ENCODE data around the gene GFOD2. TPM values are rescaled to one million over a fixed set of nuclear protein-coding genes. Genes with fewer than 3 reads are reported as not detected.
A peak's percentile ranks its signal among the peaks of the same experiment; 100 is the strongest.

Gene GFOD2
- total RNA-seq, 1 donor from 2014 or later: 86.7 TPM

- H3K27me3 Mint-ChIP-seq (ENCODE audit: unreplicated experiment): peaks cover 2% of the 10 kb centered on the region
- TF ChIP-seq, protein P1, sequence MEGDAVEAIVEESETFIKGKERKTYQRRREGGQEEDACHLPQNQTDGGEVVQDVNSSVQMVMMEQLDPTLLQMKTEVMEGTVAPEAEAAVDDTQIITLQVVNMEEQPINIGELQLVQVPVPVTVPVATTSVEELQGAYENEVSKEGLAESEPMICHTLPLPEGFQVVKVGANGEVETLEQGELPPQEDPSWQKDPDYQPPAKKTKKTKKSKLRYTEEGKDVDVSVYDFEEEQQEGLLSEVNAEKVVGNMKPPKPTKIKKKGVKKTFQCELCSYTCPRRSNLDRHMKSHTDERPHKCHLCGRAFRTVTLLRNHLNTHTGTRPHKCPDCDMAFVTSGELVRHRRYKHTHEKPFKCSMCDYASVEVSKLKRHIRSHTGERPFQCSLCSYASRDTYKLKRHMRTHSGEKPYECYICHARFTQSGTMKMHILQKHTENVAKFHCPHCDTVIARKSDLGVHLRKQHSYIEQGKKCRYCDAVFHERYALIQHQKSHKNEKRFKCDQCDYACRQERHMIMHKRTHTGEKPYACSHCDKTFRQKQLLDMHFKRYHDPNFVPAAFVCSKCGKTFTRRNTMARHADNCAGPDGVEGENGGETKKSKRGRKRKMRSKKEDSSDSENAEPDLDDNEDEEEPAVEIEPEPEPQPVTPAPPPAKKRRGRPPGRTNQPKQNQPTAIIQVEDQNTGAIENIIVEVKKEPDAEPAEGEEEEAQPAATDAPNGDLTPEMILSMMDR (IDR thresholded peaks at IDR 0.05; ENCODE audit: partially characterized antibody, unreplicated experiment): no peak
- DNase-seq: no peak
- H3K9me3 Mint-ChIP-seq (ENCODE audit: unreplicated experiment): peaks cover 7% of the 10 kb centered on the region
- H3K36me3 Mint-ChIP-seq (ENCODE audit: unreplicated experiment): peaks cover 4% of the 10 kb centered on the region
- H3K4me3 Mint-ChIP-seq (ENCODE audit: unreplicated experiment): no peak overlapping the region
- peaks cover 5% of the 10 kb centered on the region for H3K4me1 Mint-ChIP-seq (ENCODE audit: low read depth, unreplicated experiment)
- H3K27ac Mint-ChIP-seq (ENCODE audit: unreplicated experiment): no peak overlapping the region
Measured at GRCh38 chr16:67734731-67735201, 15.7 kb upstream of the GFOD2 start.

DNA sequence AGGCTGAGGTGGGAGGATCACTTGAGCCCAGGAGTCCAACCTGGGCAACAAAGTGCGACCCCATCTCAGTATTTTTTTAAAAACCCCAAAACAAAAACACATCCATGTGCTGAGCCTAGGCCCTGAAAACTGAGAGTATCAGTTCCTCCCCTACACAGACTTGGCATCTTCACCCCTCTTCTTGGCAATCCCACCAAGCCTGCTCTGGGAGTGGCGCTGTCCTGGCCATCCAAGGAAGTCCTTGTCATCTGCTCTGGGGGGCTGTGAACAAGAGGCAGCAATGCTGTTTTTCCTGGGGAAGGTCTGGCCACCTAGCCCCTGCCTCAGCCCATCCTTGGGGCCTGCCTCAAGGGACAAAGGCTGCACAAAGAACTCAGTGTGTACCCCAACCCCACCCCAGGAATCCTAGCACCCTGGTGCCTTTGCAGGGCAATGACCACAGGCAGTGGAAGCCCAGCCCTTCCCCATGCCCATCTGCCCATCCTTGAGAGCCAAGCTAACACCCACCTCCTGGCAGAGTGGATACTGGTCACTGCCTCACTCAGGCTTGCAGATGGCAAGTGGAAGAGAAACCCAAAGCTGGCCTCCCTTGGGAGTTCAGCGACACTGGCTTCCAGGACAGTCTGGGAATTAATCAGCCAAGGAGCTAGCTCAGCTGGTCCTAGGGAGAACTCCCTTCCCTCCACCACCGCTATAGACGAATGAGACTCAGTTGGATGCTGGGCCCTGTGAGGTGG lies 14.8 kb upstream of the GFOD2 start:
- peaks cover 6% of the 10 kb centered on the region for H3K27me3 Mint-ChIP-seq (ENCODE audit: unreplicated experiment)
- DNase-seq: peak; percentile 49
- H3K36me3 Mint-ChIP-seq (ENCODE audit: unreplicated experiment): peaks cover 4% of the 10 kb centered on the region
- TF ChIP-seq, protein P1 (IDR thresholded peaks at IDR 0.05; ENCODE audit: partially characterized antibody, unreplicated experiment): no peak
- no peak overlapping the region for H3K27ac Mint-ChIP-seq (ENCODE audit: unreplicated experiment)
- peaks cover 5% of the 10 kb centered on the region for H3K4me1 Mint-ChIP-seq (ENCODE audit: low read depth, unreplicated experiment)
- peaks cover 8% of the 10 kb centered on the region for H3K9me3 Mint-ChIP-seq (ENCODE audit: unreplicated experiment)
- H3K4me3 Mint-ChIP-seq (ENCODE audit: unreplicated experiment): no peak overlapping the region

DNA sequence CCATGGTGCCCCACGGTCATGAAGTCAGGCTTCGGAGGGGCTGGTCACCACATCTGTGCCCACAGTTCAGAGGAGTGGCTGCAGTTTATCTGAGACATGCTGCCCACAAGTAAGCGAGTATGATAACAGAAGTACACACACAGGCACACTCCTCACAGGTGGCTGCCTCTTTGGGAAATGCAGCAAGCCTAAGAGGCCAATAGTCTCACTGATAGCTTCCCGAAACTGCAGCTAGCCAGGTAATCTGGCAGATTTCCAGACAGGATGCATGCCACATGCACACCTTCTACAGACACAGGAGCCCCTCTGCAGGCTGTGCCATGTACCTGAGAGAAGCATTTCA lies 12.6 kb upstream of the GFOD2 start:
- TF ChIP-seq, protein P1 (IDR thresholded peaks at IDR 0.05; ENCODE audit: partially characterized antibody, unreplicated experiment): no peak
- H3K4me3 Mint-ChIP-seq (ENCODE audit: unreplicated experiment): no peak overlapping the region
- peaks cover 6% of the 10 kb centered on the region for H3K27me3 Mint-ChIP-seq (ENCODE audit: unreplicated experiment)
- H3K9me3 Mint-ChIP-seq (ENCODE audit: unreplicated experiment): peaks cover 8% of the 10 kb centered on the region
- H3K36me3 Mint-ChIP-seq (ENCODE audit: unreplicated experiment): peaks cover 4% of the 10 kb centered on the region
- H3K4me1 Mint-ChIP-seq (ENCODE audit: low read depth, unreplicated experiment): peaks cover 5% of the 10 kb centered on the region
- DNase-seq: no peak
- H3K27ac Mint-ChIP-seq (ENCODE audit: unreplicated experiment): no peak overlapping the region

- TF ChIP-seq, protein P1 (IDR thresholded peaks at IDR 0.05; ENCODE audit: partially characterized antibody, unreplicated experiment): no peak
- Mint-ChIP-seq H3K27ac (ENCODE audit: unreplicated experiment) (no peak overlapping the region), H3K27me3 (ENCODE audit: unreplicated experiment) (peaks cover 6% of the 10 kb centered on the region), H3K36me3 (ENCODE audit: unreplicated experiment) (peaks cover 4% of the 10 kb centered on the region), H3K4me3 (ENCODE audit: unreplicated experiment) (no peak overlapping the region), H3K4me1 (ENCODE audit: low read depth, unreplicated experiment) (peaks cover 5% of the 10 kb centered on the region), H3K9me3 (ENCODE audit: unreplicated experiment) (peaks cover 8% of the 10 kb centered on the region)
- no peak for DNase-seq
Measured at GRCh38 chr16:67731071-67731752, 12.1 kb upstream of the GFOD2 start.

GRCh38 chr16:67730326-67730725 lies 11.2 kb upstream of the GFOD2 start:
- peaks cover 5% of the 10 kb centered on the region for H3K27me3 Mint-ChIP-seq (ENCODE audit: unreplicated experiment)
- peaks cover 8% of the 10 kb centered on the region for H3K9me3 Mint-ChIP-seq (ENCODE audit: unreplicated experiment)
- H3K4me1 Mint-ChIP-seq (ENCODE audit: low read depth, unreplicated experiment): peaks cover 5% of the 10 kb centered on the region
- no peak for DNase-seq
- TF ChIP-seq, protein P1 (IDR thresholded peaks at IDR 0.05; ENCODE audit: partially characterized antibody, unreplicated experiment): no peak
- H3K4me3 Mint-ChIP-seq (ENCODE audit: unreplicated experiment): no peak overlapping the region
- H3K27ac Mint-ChIP-seq (ENCODE audit: unreplicated experiment): no peak overlapping the region
- peaks cover 4% of the 10 kb centered on the region for H3K36me3 Mint-ChIP-seq (ENCODE audit: unreplicated experiment)

Measured in glutamatergic neuron (in vitro differentiated cells).